Rectal smooth muscle tissue (tissue), 1 donor: Measurements from ENCODE around the gene FAM13A.
"Not testable (repeated sequence)": the region's sequence is repeated elsewhere in the genome, so short reads cannot be mapped to it uniquely, and the experiment has no call there.

Experiments
- H3K27ac ChIP-seq: one replicate; pipeline ENCODE4 v1.7.0; 2013; ENCODE audit warnings: low read depth, low read length, inconsistent platforms
- H3K27me3 ChIP-seq: one replicate; pipeline ENCODE4 v1.7.0; 2013; ENCODE audit warnings: low read length; ENCODE audit not compliant: control insufficient read depth, insufficient read depth
- H3K36me3 ChIP-seq: one replicate; pipeline ENCODE4 v1.7.0; 2013; ENCODE audit warnings: low read length; ENCODE audit not compliant: control insufficient read depth, insufficient read depth
- H3K4me1 ChIP-seq: one replicate; pipeline ENCODE4 v1.7.0; 2013; ENCODE audit warnings: low read length; ENCODE audit not compliant: control insufficient read depth, insufficient read depth
- H3K4me3 ChIP-seq: one replicate; pipeline ENCODE4 v1.7.0; 2013; ENCODE audit warnings: low read length
- H3K9ac ChIP-seq: one replicate; pipeline ENCODE4 v1.7.0; 2013; ENCODE audit warnings: low read length

Gene FAM13A

DNA sequence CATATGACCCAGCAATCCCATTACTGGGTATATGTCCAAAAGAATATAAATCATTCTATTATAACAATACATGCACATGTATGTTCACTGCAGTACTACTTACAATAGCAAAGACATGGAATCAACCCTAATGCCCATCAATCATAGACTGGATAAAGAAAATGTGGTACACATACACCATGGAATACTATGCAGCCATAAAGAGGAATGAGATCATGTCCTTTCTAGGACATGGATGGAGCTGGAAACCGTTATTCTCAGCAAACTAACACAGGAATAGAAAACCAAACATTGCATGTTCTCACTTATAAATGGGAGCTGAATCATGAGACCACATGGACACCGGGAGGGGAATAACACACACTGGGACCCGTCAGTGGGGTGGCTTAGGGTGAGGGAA, 152.7 kb downstream of the FAM13A start:
- H3K36me3 ChIP-seq, H3K4me1 ChIP-seq, H3K27me3 ChIP-seq, H3K9ac ChIP-seq, H3K27ac ChIP-seq, H3K4me3 ChIP-seq: not testable (repeated sequence)

DNA sequence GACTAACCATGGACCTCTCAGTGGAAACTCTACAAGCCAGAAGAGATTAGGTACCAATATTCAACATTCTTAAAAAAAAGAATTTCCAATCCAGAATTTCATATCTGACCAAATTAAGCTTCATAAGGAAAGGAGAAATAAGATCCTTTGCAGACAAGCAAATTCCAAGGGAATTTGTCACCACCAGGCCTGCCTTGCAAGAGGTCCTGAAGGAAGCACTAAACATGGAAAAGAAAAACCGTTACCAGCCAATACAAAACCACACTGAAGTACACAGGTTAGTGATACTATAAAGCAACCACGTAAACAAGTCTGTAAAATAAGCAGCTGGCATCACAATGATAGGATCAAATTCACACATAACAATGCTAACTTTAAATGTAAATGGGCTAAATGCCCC, 156.6 kb downstream of the FAM13A start:
- Histone ChIP-seq H3K27ac (no peak overlapping the region), H3K9ac (no peak overlapping the region), H3K27me3 (no peaks in the 10 kb centered on the region), H3K4me1 (no peaks in the 10 kb centered on the region), H3K4me3 (no peak overlapping the region), H3K36me3 (no peaks in the 10 kb centered on the region)

DNA sequence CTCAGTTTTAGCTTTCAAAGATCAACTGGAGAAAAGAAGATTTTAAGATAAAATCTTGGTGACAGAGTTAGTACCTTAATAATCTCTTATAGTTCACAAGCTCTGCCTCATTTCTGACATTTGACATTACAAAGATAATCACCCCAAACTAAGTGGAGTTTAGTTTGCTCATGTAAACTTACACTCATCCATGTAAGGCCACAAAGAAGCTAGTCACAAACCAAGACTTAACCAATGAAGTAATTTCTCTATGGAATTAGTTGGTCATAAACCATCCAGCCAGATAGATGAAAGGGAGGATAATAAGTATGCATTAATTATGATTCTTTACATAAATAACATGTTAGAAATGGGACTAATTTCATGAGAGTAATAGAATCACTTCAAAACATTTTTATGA, 159.2 kb downstream of the FAM13A start:
- Histone ChIP-seq H3K27ac (no peak overlapping the region), H3K36me3 (no peaks in the 10 kb centered on the region), H3K27me3 (no peaks in the 10 kb centered on the region)

DNA sequence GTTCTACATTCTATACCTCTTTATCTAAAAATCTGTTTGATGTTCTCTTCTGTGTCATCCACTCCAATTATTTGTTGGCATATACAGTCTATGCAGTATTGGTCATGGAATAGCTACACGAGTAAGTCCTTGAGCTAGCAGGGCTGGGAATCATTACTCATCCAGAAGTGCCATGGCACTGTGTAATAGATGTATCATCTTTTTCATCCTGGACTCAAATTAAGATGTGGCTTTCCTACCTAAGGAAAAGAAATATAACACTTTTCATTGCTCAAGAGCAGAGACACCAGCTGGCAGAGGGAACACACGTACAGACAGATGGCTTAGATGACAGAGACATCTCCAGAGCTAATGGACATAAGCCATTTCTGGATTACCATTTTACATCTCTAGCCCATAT, 159.8 kb downstream of the FAM13A start:
- Histone ChIP-seq H3K27ac (no peak overlapping the region), H3K9ac (no peak overlapping the region), H3K27me3 (no peaks in the 10 kb centered on the region), H3K4me3 (no peak overlapping the region), H3K36me3 (no peaks in the 10 kb centered on the region), H3K4me1 (no peaks in the 10 kb centered on the region)

More for the DNA sequence above, 159.2 kb downstream of the FAM13A start:
- no peaks in the 10 kb centered on the region for H3K4me1 ChIP-seq
- no peak overlapping the region for H3K9ac ChIP-seq
- no peak overlapping the region for H3K4me3 ChIP-seq

DNA sequence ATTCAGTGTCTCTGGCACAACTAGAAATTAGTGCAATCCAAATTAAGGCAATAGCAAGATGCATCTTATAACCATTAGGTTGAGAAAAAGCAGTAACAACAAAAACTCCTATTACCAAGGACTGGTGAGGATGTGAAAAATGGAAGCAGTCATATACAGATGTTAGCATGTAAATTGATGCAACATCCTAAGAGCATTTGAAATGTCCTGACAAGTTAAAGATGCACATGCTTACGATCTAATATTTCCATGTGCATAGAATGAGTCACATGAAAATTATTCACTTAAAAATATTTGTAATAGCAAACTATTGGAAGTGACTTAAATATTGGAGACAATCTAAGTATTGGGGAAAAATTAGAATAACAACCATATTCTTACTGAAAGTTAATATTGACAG, 163.0 kb downstream of the FAM13A start:
- no peak overlapping the region for H3K4me3 ChIP-seq
- no peak overlapping the region for H3K27ac ChIP-seq
- no peaks in the 10 kb centered on the region for H3K27me3 ChIP-seq
- H3K36me3 ChIP-seq = no peaks in the 10 kb centered on the region
- H3K4me1 ChIP-seq = no peaks in the 10 kb centered on the region
- H3K9ac ChIP-seq = no peak overlapping the region

DNA sequence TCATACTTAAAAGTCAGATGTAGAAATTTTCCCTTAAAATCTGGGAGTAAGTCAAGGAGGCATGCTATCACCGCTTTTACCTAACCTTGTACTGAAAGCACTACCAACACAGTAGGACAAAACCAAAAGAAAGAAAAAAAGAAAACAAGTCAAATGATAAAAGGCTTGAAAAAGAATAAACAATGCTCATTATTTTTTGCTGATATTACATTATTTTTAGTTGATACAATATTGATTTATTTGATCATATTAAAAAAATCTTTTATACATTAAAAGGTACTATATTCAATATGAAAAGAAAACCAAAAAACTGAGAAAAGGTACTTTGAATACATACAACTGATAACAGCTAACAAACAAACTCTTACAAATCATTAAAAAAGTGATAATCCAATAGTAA, 164.3 kb downstream of the FAM13A start:
- Histone ChIP-seq H3K4me3 (no peak overlapping the region), H3K9ac (no peak overlapping the region), H3K4me1 (no peaks in the 10 kb centered on the region), H3K36me3 (no peaks in the 10 kb centered on the region), H3K27me3 (no peaks in the 10 kb centered on the region), H3K27ac (no peak overlapping the region)

DNA sequence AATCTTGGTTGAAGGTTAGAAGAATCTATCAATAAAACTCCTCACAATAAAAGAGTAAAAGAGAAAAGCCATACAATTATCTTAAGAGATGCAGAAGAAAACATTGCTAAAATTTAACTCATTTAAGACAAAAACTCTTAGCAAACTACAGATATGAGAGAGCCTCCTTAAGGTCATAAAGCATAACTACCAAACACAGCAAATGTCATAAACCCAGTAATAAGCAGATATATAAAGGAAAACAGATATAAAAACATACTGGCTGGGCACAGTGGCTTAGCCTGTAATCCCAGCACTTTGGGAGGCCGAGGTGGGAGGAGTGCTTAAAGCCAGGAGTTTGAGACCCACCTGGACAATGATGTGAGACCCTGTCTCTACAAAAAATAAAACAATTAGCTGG, 165.3 kb downstream of the FAM13A start:
- Histone ChIP-seq H3K27ac (no peak overlapping the region), H3K9ac (no peak overlapping the region), H3K36me3 (no peaks in the 10 kb centered on the region), H3K4me3 (no peak overlapping the region), H3K27me3 (no peaks in the 10 kb centered on the region), H3K4me1 (no peaks in the 10 kb centered on the region)

DNA sequence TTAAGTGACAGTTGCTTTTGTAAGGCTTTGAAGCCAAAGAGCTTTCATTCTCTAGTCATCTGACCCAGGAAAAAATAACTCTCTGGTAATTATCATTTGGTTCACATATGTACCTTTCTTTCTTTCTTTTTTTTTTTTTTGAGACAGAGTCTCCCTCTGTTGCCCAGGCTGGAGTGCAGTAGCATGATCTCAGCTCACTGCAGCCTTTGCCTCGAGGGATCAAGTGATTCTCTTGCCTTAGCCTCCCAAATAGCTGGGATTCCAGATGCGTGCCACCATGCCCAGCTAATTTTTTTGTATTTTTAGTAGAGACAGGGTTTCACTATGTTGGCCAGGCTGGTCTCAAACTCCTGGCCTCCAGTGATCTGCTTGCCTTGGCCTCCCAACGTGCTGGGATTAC, 169.6 kb downstream of the FAM13A start:
- not testable (repeated sequence) for H3K27ac ChIP-seq, H3K4me1 ChIP-seq, H3K4me3 ChIP-seq, H3K27me3 ChIP-seq, H3K36me3 ChIP-seq, H3K9ac ChIP-seq

DNA sequence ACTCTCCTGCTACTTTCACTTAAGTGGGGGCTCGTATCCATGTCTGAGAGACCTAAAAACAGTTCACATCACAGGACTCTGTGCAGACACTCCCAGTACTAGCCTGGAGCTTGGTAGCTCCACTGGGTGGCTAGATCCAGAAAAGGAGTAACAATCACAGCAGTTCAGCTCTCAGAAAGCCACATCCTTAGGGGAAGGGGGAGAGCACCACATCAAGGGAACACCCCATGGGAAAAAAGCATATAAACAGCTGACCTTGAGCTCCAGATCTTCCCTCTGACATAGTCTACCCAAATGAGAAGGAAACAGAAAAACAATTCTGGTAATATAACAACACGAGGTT, 175.8 kb downstream of the FAM13A start:
- Histone ChIP-seq H3K9ac (no peak overlapping the region), H3K4me1 (peaks cover 3% of the 10 kb centered on the region), H3K36me3 (no peaks in the 10 kb centered on the region), H3K27me3 (no peaks in the 10 kb centered on the region), H3K27ac (no peak overlapping the region), H3K4me3 (no peak overlapping the region)

DNA sequence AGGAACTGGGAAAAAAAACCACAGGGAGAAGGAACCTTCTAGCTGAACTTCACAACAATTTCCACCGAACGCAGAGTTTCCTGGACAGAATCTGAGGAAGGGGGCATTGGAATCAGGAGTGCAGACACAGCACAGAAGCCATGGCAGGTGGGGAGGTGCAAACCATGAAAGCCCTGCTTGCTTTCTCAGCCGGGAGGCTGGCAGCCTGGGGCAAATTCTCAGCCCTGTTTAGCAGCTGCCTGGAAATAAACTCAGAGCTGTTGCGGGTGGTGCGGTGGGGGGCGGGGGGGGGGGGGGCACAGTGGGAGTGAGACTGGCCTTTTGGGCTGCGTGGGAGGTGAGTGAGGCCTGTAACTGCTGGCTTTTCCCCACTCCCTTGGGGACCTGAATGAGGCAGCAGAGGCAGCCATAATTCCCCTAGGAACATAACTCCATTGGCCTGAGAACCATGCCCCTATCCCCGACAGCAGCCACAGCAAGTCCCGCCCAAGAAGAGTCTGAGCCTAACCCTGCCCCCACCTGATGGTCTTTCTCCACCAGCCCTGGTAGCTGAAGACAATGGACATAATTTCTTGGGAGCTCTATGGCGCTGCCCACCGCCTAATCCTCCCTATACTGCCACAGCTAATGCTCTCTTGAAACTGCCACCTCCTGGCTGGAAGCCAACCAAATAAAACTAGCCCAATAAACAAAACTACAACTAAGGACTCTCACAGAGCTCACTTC, 176.3 kb downstream of the FAM13A start:
- no peaks in the 10 kb centered on the region for H3K36me3 ChIP-seq
- peaks cover 3% of the 10 kb centered on the region for H3K4me1 ChIP-seq
- H3K27me3 ChIP-seq = no peaks in the 10 kb centered on the region
- H3K4me3 ChIP-seq = peak overlapping the region; percentile 25
- no peak overlapping the region for H3K27ac ChIP-seq
- no peak overlapping the region for H3K9ac ChIP-seq

DNA sequence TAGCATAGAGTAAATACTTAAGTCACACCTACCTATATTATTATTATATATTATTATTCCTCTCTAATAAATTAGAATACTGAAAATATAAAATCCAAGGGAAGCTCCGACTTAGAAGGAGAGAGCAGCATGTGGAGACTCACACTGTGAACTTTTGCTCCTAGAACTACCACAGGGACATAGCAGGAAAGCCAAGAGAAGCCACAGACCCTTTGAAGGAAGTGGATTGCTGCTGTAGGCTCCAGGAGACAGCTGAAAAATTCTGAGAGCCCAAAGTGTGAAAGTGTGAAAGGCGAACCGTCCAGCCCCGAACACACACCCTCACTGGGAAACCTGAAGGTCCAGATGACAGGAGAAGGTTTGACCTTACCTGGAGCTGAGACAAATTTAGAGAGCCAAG, 177.0 kb downstream of the FAM13A start:
- H3K9ac ChIP-seq = no peak overlapping the region
- H3K4me1 ChIP-seq = peaks cover 3% of the 10 kb centered on the region
- no peaks in the 10 kb centered on the region for H3K27me3 ChIP-seq
- H3K27ac ChIP-seq = no peak overlapping the region
- no peak overlapping the region for H3K4me3 ChIP-seq
- no peaks in the 10 kb centered on the region for H3K36me3 ChIP-seq

DNA sequence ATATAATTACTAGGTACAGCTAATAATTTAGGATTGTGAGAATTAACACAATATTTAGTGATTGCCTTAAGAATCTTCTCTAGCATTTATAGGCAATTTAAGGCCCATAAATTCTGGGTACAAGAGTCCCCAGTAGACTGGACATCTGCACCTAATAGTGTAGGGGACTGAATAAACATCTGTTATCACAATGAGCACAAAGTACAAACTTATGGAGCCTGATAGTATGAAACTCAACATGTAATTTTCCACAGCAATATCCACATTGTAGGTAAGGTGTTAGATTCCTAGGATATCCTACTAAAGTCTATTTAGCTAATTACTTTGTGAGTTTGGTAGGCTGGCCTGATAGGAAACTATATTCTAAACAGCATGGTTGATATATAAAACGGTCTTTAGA, 178.3 kb downstream of the FAM13A start:
- peaks cover 3% of the 10 kb centered on the region for H3K4me1 ChIP-seq
- H3K4me3 ChIP-seq = no peak overlapping the region
- H3K9ac ChIP-seq = no peak overlapping the region
- no peak overlapping the region for H3K27ac ChIP-seq
- H3K36me3 ChIP-seq = no peaks in the 10 kb centered on the region
- no peaks in the 10 kb centered on the region for H3K27me3 ChIP-seq

DNA sequence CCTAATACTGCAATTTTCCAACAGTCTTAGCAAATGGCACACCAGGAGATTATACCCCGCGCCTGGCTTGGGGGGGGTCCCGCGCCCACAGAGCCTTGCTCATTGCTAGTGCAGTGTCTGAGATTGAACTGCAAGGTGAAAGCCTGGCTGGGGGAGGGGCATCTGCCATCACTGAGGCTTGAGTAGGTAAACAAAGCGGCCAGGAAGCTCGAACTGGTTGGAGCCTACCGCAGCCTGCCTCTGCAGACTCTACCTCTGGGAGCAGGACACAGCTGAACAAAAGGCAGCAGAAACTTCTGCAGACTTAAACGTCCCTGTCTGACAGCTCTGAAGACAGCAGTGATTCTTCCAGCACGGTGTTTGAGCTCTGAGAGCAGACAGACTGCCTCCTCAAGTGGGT, 186.6 kb downstream of the FAM13A start:
- H3K4me3 ChIP-seq = no peak overlapping the region
- no peaks in the 10 kb centered on the region for H3K36me3 ChIP-seq

More for the DNA sequence above, 186.6 kb downstream of the FAM13A start:
- Histone ChIP-seq H3K4me1 (no peaks in the 10 kb centered on the region), H3K27me3 (no peaks in the 10 kb centered on the region), H3K27ac (no peak overlapping the region), H3K9ac (no peak overlapping the region)
